Activated naive CD4-positive, alpha-beta T cell (primary cell): ENCODE measurements around the gene SLC43A2.

Source experiments
- DNase-seq, 4 experiments: peaks; one replicate each; lab custom pipeline; 2025; lab: John Stamatoyannopoulos, UW

The SLC43A2 gene

GRCh38 chr17:1623057-1623630 is 5.5 kb downstream of the SLC43A2 start:
- DNase-seq: no peak

GRCh38 chr17:1621273-1621954 is 7.2 kb downstream of the SLC43A2 start:
- DNase-seq: no peak

GRCh38 chr17:1620486-1620885 is 8.1 kb downstream of the SLC43A2 start:
- DNase-seq: no peak

GRCh38 chr17:1617620-1618174 is 10.9 kb downstream of the SLC43A2 start:
- DNase-seq: no peak

GRCh38 chr17:1616101-1616500 is 12.5 kb downstream of the SLC43A2 start:
- no peak for DNase-seq

GRCh38 chr17:1612400-1612799 is 16.2 kb downstream of the SLC43A2 start:
- DNase-seq: no peak

- no peak for DNase-seq
Measured at GRCh38 chr17:1611715-1612114, 16.9 kb downstream of the SLC43A2 start.

GRCh38 chr17:1608676-1609075 is 20.0 kb downstream of the SLC43A2 start:
- DNase-seq: no peak

GRCh38 chr17:1607971-1608320 is 20.7 kb downstream of the SLC43A2 start:
- DNase-seq: no peak

GRCh38 chr17:1606352-1606985 is 22.2 kb downstream of the SLC43A2 start:
- no peak for DNase-seq

GRCh38 chr17:1605681-1606351 is 22.8 kb downstream of the SLC43A2 start:
- DNase-seq: no peak

GRCh38 chr17:1604831-1605528 is 23.7 kb downstream of the SLC43A2 start:
- no peak for DNase-seq

GRCh38 chr17:1601571-1601970 is 27.1 kb downstream of the SLC43A2 start:
- no peak for DNase-seq

GRCh38 chr17:1598399-1599095 is 30.1 kb downstream of the SLC43A2 start:
- DNase-seq: no peak

GRCh38 chr17:1597861-1598342 is 30.7 kb downstream of the SLC43A2 start:
- DNase-seq: no peak

- no peak for DNase-seq
Measured at GRCh38 chr17:1593630-1593931, 35.1 kb downstream of the SLC43A2 start.

- DNase-seq: no peak
Measured at GRCh38 chr17:1592751-1593629, 35.6 kb downstream of the SLC43A2 start.

- no peak for DNase-seq
Measured at GRCh38 chr17:1591474-1592090, 37.1 kb downstream of the SLC43A2 start.

GRCh38 chr17:1590747-1591473 is 37.7 kb downstream of the SLC43A2 start:
- DNase-seq: no peak
